GM15510 (cell line): ENCODE results near the gene LELP1.

Experiments used
- POLR2A ChIP-seq: IDR thresholded peaks from 3 replicates; pipeline ENCODE4 v1.6.1; 2011; ENCODE audit warnings: borderline replicate concordance; ENCODE audit not compliant: insufficient read length; ENCODE audit errors: extremely low read depth

Gene LELP1

GRCh38 chr1:153217744-153218416 lies 14.7 kb downstream of the LELP1 start:
- no peak for TF ChIP-seq POLR2A

GRCh38 chr1:153220606-153221303 lies 17.5 kb downstream of the LELP1 start:
- TF ChIP-seq POLR2A, result no peak

GRCh38 chr1:153227810-153228209 lies 24.6 kb downstream of the LELP1 start:
- TF ChIP-seq POLR2A, result no peak

- TF ChIP-seq POLR2A, result no peak
Observed at GRCh38 chr1:153228491-153228890, 25.3 kb downstream of the LELP1 start.

GRCh38 chr1:153231363-153231762 lies 28.1 kb downstream of the LELP1 start:
- no peak for TF ChIP-seq POLR2A

- no peak for TF ChIP-seq POLR2A
Observed at GRCh38 chr1:153231785-153232184, 28.6 kb downstream of the LELP1 start.

GRCh38 chr1:153232553-153232952 lies 29.3 kb downstream of the LELP1 start:
- no peak for TF ChIP-seq POLR2A

GRCh38 chr1:153233448-153233847 lies 30.2 kb downstream of the LELP1 start:
- no peak for TF ChIP-seq POLR2A

- no peak for TF ChIP-seq POLR2A
Observed at GRCh38 chr1:153238527-153238926, 35.3 kb downstream of the LELP1 start.

- TF ChIP-seq POLR2A, result no peak
Observed at GRCh38 chr1:153242160-153242559, 38.9 kb downstream of the LELP1 start.

GRCh38 chr1:153245466-153245865 lies 42.2 kb downstream of the LELP1 start:
- TF ChIP-seq POLR2A, result no peak

GRCh38 chr1:153246018-153246417 lies 42.8 kb downstream of the LELP1 start:
- no peak for TF ChIP-seq POLR2A

GRCh38 chr1:153246825-153247224 lies 43.6 kb downstream of the LELP1 start:
- no peak for TF ChIP-seq POLR2A

GRCh38 chr1:153248176-153248879 lies 45.1 kb downstream of the LELP1 start:
- no peak for TF ChIP-seq POLR2A

GRCh38 chr1:153250166-153250565 lies 46.9 kb downstream of the LELP1 start:
- TF ChIP-seq POLR2A, result no peak

- TF ChIP-seq POLR2A, result no peak
Observed at GRCh38 chr1:153251087-153251486, 47.9 kb downstream of the LELP1 start.

GRCh38 chr1:153251562-153251961 lies 48.3 kb downstream of the LELP1 start:
- TF ChIP-seq POLR2A, result no peak

- TF ChIP-seq POLR2A, result no peak
Observed at GRCh38 chr1:153251988-153252387, 48.8 kb downstream of the LELP1 start.
